ENCODE data around the gene MCAM.

DNA sequence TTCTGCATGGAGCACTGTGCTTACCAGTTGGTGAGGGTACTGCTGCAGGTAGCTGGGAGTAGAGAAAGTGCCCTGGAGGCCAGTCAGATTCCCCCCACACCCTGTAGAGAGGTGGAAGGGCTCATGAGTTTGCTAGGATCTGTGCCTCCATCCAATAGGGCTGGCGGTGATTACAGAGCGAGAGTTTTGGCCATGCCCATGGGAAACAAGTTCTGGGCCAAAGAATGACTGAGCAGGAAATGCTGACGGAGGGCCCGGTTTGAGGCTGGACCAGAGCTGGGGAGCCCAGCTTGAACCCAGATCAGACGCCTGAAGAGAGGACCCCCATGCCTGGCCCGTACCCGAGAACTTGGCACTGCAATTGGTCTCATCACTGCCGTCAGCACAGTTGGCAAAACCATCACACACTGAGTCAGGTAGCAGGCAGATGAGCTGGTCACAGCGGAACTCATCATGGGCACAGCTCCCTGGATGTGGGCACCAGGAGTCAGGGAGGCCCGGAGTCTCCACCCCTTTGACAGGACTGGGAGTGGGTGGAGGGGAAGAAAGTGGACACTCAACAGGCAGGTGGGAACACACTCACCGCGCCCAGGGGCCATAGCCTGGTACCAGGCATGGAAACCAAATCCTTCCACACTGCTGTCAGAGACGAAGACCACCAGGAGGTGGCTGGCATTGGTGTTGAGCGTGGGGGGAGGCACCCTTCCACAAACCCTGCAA lies 27.5 kb upstream of the MCAM start:
- no peak for TF ChIP-seq POLR2AphosphoS5 (IDR thresholded peaks at IDR 0.05; ENCODE audit: low read depth, low read length)
- TF ChIP-seq SIN3A (IDR thresholded peaks at IDR 0.05; ENCODE audit: borderline replicate concordance, insufficient read depth, low read length): no peak
- TF ChIP-seq, protein P1, sequence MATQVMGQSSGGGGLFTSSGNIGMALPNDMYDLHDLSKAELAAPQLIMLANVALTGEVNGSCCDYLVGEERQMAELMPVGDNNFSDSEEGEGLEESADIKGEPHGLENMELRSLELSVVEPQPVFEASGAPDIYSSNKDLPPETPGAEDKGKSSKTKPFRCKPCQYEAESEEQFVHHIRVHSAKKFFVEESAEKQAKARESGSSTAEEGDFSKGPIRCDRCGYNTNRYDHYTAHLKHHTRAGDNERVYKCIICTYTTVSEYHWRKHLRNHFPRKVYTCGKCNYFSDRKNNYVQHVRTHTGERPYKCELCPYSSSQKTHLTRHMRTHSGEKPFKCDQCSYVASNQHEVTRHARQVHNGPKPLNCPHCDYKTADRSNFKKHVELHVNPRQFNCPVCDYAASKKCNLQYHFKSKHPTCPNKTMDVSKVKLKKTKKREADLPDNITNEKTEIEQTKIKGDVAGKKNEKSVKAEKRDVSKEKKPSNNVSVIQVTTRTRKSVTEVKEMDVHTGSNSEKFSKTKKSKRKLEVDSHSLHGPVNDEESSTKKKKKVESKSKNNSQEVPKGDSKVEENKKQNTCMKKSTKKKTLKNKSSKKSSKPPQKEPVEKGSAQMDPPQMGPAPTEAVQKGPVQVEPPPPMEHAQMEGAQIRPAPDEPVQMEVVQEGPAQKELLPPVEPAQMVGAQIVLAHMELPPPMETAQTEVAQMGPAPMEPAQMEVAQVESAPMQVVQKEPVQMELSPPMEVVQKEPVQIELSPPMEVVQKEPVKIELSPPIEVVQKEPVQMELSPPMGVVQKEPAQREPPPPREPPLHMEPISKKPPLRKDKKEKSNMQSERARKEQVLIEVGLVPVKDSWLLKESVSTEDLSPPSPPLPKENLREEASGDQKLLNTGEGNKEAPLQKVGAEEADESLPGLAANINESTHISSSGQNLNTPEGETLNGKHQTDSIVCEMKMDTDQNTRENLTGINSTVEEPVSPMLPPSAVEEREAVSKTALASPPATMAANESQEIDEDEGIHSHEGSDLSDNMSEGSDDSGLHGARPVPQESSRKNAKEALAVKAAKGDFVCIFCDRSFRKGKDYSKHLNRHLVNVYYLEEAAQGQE (IDR thresholded peaks at IDR 0.05; ENCODE audit: insufficient read depth in 1 of 2, low read depth in 2 of 2, low read length in 2 of 2): no peak

All from PFSK-1 (cell line).